ENCODE measurements around the gene UBE3D. TPM values are rescaled to one million over a fixed set of nuclear protein-coding genes. Genes with fewer than 3 reads are reported as not detected.

UBE3D gene
- total and polyA plus RNA-seq, 2 of the 4 experiments (the other 2 are of a cell fraction), result 3.2 to 6.3 TPM

DNA sequence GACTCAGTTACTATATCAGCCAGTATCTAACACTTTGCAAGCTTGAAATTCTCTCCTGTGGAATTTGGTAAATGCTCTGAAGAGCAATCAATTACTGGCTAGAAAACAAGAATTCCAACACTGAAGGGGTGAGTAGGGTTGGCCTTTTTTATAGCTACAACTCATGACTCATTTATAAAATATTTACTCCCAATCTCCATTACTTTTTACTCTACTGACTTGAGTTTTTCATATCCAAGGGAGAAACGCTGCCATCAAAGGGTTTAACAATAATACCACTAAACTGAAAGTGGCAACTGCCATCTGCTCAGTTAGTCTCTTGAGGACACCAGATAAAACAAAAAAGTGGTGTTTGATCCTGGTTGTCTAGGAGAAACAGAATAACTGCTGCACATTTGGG lies 203.1 kb downstream of the UBE3D start:
- peaks cover 5% of the 10 kb centered on the region for H3K9me3 ChIP-seq (ENCODE audit: control insufficient read depth, insufficient read depth, low read length)
- no peak overlapping the region for H4K8ac ChIP-seq (ENCODE audit: low read depth in 2 of 2, low read length in 2 of 2)
- no peak overlapping the region for H3K4me2 ChIP-seq (ENCODE audit: low read depth, low read length)
- no TSS peak for BruUV-seq (replicated peaks)
- WGBS, 2 experiments (ENCODE audit: extremely low coverage in 2 of 2, insufficient read length in 1 of 2), result no CpG with 5 or more reads among the region's 1 CpG
- ChIA-PET CTCF (no interaction called here), POLR2A (ENCODE audit: unreplicated experiment) (no interaction called here)
- no peak overlapping the region for H2AFZ ChIP-seq (replicated peaks; ENCODE audit: low read length, poor library complexity)
- H3K27ac ChIP-seq (ENCODE audit: insufficient read depth, low read length), result no peak overlapping the region
- no peak overlapping the region for H2BK20ac ChIP-seq (ENCODE audit: low read depth, low read length)
- TF ChIP-seq FOS (IDR thresholded peaks at IDR 0.05; ENCODE audit: low read depth, low read length) (0 out of 2 replicates have a peak, but pooled peaks have one; percentile 10), CEBPB (IDR thresholded peaks at IDR 0.05; ENCODE audit: low read depth, low read length) (no peak)
- no peak overlapping the region for H2BK5ac ChIP-seq (ENCODE audit: low read depth, low read length, poor library complexity, severe bottlenecking)
- DNase-seq (peak; percentile 37), ATAC-seq (ENCODE audit: low read depth) (peak; percentile 80)
- no peak overlapping the region for H2BK120ac ChIP-seq (ENCODE audit: low read depth, low read length)
- no peak overlapping the region for H2BK15ac ChIP-seq (ENCODE audit: low read depth, low read length)
- no peak overlapping the region for H2AK5ac ChIP-seq (ENCODE audit: low read depth, low read length)
- no peak overlapping the region for H3K9ac ChIP-seq (ENCODE audit: low read depth, low read length)
- H3K9me1 ChIP-seq (ENCODE audit: insufficient read depth, low read length), result no peaks in the 10 kb centered on the region
- dilution Hi-C loops (cut with HindIII; ENCODE audit: low sequenced_read_pairs, unreplicated experiment) (no loop called here), in situ Hi-C loops (cut with MboI; ENCODE audit: low sequenced_read_pairs) (no loop called here), intact Hi-C loops (cut with micrococcal nuclease) (no loop called here)
- H3K23ac ChIP-seq (ENCODE audit: low read depth, low read length), result no peak overlapping the region
- no peak overlapping the region for H4K5ac ChIP-seq (ENCODE audit: low read depth, low read length)
- no peak overlapping the region for H2AK9ac ChIP-seq (replicated peaks; ENCODE audit: low read depth, low read length, poor library complexity)
- H3K36me3 ChIP-seq (ENCODE audit: control insufficient read depth, insufficient read depth, low read length), result no peaks in the 10 kb centered on the region
- no peak overlapping the region for H3K4ac ChIP-seq (ENCODE audit: low read depth, low read length)
- H3K4me3 ChIP-seq (ENCODE audit: insufficient read depth, low read depth, low read length), result no peak overlapping the region
- peaks cover 2% of the 10 kb centered on the region; the same call in 1 of the 2 replicates for H3K4me1 ChIP-seq (ENCODE audit: control insufficient read depth, insufficient read depth, low read length)
- H3K56ac ChIP-seq (ENCODE audit: extremely low read depth, insufficient read depth, low read length), result no peak overlapping the region
- H4K91ac ChIP-seq (ENCODE audit: insufficient read depth, low read depth, low read length), result no peak overlapping the region
- H3K27me3 ChIP-seq (ENCODE audit: control insufficient read depth, insufficient read depth, low read length), result no peaks in the 10 kb centered on the region
- no peak overlapping the region for H3K18ac ChIP-seq (ENCODE audit: low read depth, low read length)
- H3K79me1 ChIP-seq (ENCODE audit: low read depth in 1 of 2, low read length in 2 of 2), result no peaks in the 10 kb centered on the region
- H4K20me1 ChIP-seq (ENCODE audit: insufficient read depth, low read length), result no peaks in the 10 kb centered on the region
- H3K14ac ChIP-seq (replicated peaks; ENCODE audit: low read depth, low read length), result no peak overlapping the region

Data from IMR-90 (cell line).